ENCODE measurements around the gene TICRR. TPM values are rescaled to one million over a fixed set of nuclear protein-coding genes. Genes with fewer than 3 reads are reported as not detected.

Gene TICRR
- total and polyA plus RNA-seq, 2 of the 13 experiments (the other 11 are each of a cell fraction or from before 2014, with no cell fraction given): 4.1 to 14.3 TPM

DNA sequence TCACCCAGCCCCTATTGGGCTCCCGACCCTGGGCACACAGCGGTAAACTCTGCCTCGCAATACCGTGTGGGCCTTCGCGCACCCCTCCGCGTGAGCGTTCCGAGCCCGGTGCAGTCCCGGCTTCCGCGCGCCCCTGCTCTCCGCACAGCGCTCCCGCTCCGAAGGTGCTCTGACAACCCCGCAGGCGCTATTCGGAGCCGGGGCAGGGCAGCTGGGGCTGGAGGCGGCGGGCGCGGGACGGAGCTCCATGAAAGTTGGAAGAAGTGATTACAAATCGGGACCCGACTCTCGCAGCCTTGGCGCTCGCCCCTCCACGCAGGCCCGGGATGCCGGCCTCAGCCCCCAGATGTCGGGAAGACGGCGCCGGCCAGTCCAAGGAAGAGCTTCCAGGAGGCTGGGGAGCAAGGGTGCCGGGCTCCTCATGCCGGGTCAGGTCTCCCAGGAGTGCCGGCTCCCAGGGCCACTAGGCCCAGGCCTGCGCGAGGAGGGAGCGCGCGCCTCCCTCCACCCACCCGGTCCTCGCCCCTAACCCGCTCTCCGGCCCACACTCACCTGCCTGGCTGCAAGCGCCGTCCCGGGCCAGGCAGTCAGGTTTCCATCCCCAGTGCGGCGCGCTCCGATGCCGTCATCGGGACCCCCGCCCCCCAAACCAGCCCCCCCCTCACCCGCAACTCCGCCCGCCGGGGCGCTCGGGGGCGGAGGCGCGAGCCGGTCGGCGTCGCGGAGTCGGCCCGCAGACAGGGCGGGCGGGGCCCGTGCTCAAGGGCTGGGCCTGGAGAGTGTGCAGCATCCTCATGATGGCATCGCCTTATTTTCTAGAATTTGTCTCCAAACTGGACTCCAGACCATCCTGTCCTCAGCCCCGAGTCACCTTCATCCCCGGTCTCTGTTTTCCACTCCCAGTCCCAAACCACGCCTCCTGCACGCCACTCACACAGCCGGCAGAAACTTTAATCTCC is 79.9 kb downstream of the TICRR start, which contains the start of gene KIF7 (continued):
- TF ChIP-seq SMARCC2 (IDR thresholded peaks at IDR 0.05): no peak
- TF ChIP-seq ZNF605 (CRISPR knock-in tag; IDR thresholded peaks at IDR 0.05): peak; percentile 57; the same call in 1 of the 2 replicates
- TF ChIP-seq KDM2A (CRISPR knock-in tag; IDR thresholded peaks at IDR 0.05; ENCODE audit: borderline replicate concordance, low read depth): peak; percentile 40; the same call in 1 of the 2 replicates
- no peak for TF ChIP-seq SUZ12 (IDR thresholded peaks at IDR 0.05; ENCODE audit: low read depth, low read length)
- 0 out of 4 replicates have a peak, but pooled peaks of 1 of the 2 experiments have one; percentile 10 for TF ChIP-seq KLF16 (CRISPR knock-in tag; IDR thresholded peaks at IDR 0.05)
- 0 out of 2 replicates have a peak, but pooled peaks have one; percentile 54 for TF ChIP-seq ZNF317 (CRISPR knock-in tag; IDR thresholded peaks at IDR 0.05)
- no peak for TF ChIP-seq ZNF282 (IDR thresholded peaks at IDR 0.05; ENCODE audit: partially characterized antibody)
- TF ChIP-seq ZNF367 (CRISPR knock-in tag; IDR thresholded peaks at IDR 0.05; ENCODE audit: borderline replicate concordance): no peak
- TF ChIP-seq ATF1 (CRISPR knock-in tag; IDR thresholded peaks at IDR 0.05): peak; percentile 68; the same call in 1 of the 2 replicates
- TF ChIP-seq, protein P1, sequence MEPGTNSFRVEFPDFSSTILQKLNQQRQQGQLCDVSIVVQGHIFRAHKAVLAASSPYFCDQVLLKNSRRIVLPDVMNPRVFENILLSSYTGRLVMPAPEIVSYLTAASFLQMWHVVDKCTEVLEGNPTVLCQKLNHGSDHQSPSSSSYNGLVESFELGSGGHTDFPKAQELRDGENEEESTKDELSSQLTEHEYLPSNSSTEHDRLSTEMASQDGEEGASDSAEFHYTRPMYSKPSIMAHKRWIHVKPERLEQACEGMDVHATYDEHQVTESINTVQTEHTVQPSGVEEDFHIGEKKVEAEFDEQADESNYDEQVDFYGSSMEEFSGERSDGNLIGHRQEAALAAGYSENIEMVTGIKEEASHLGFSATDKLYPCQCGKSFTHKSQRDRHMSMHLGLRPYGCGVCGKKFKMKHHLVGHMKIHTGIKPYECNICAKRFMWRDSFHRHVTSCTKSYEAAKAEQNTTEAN (CRISPR knock-in tag; conservative IDR thresholded peaks at IDR 0.05): no peak
- TF ChIP-seq RFX3 (CRISPR knock-in tag; IDR thresholded peaks at IDR 0.05): no peak
- TF ChIP-seq ZNF33A (CRISPR knock-in tag; IDR thresholded peaks at IDR 0.05; ENCODE audit: borderline replicate concordance): no peak
- TF ChIP-seq SNAI1 (CRISPR knock-in tag; IDR thresholded peaks at IDR 0.05; ENCODE audit: borderline replicate concordance): 0 out of 2 replicates have a peak, but pooled peaks have one; percentile 44
- TF ChIP-seq ZNF333 (CRISPR knock-in tag; IDR thresholded peaks at IDR 0.05; ENCODE audit: borderline replicate concordance): 0 out of 2 replicates have a peak, but pooled peaks have one; percentile 58
- no peak for TF ChIP-seq NR2F6 (IDR thresholded peaks at IDR 0.05)
- no peak for TF ChIP-seq NR2F6 (CRISPR knock-in tag; IDR thresholded peaks at IDR 0.05)
- TF ChIP-seq, protein P2, sequence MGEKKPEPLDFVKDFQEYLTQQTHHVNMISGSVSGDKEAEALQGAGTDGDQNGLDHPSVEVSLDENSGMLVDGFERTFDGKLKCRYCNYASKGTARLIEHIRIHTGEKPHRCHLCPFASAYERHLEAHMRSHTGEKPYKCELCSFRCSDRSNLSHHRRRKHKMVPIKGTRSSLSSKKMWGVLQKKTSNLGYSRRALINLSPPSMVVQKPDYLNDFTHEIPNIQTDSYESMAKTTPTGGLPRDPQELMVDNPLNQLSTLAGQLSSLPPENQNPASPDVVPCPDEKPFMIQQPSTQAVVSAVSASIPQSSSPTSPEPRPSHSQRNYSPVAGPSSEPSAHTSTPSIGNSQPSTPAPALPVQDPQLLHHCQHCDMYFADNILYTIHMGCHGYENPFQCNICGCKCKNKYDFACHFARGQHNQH (CRISPR knock-in tag; IDR thresholded peaks at IDR 0.05): 0 out of 2 replicates have a peak, but pooled peaks have one; percentile 9
- TF ChIP-seq, protein P3, sequence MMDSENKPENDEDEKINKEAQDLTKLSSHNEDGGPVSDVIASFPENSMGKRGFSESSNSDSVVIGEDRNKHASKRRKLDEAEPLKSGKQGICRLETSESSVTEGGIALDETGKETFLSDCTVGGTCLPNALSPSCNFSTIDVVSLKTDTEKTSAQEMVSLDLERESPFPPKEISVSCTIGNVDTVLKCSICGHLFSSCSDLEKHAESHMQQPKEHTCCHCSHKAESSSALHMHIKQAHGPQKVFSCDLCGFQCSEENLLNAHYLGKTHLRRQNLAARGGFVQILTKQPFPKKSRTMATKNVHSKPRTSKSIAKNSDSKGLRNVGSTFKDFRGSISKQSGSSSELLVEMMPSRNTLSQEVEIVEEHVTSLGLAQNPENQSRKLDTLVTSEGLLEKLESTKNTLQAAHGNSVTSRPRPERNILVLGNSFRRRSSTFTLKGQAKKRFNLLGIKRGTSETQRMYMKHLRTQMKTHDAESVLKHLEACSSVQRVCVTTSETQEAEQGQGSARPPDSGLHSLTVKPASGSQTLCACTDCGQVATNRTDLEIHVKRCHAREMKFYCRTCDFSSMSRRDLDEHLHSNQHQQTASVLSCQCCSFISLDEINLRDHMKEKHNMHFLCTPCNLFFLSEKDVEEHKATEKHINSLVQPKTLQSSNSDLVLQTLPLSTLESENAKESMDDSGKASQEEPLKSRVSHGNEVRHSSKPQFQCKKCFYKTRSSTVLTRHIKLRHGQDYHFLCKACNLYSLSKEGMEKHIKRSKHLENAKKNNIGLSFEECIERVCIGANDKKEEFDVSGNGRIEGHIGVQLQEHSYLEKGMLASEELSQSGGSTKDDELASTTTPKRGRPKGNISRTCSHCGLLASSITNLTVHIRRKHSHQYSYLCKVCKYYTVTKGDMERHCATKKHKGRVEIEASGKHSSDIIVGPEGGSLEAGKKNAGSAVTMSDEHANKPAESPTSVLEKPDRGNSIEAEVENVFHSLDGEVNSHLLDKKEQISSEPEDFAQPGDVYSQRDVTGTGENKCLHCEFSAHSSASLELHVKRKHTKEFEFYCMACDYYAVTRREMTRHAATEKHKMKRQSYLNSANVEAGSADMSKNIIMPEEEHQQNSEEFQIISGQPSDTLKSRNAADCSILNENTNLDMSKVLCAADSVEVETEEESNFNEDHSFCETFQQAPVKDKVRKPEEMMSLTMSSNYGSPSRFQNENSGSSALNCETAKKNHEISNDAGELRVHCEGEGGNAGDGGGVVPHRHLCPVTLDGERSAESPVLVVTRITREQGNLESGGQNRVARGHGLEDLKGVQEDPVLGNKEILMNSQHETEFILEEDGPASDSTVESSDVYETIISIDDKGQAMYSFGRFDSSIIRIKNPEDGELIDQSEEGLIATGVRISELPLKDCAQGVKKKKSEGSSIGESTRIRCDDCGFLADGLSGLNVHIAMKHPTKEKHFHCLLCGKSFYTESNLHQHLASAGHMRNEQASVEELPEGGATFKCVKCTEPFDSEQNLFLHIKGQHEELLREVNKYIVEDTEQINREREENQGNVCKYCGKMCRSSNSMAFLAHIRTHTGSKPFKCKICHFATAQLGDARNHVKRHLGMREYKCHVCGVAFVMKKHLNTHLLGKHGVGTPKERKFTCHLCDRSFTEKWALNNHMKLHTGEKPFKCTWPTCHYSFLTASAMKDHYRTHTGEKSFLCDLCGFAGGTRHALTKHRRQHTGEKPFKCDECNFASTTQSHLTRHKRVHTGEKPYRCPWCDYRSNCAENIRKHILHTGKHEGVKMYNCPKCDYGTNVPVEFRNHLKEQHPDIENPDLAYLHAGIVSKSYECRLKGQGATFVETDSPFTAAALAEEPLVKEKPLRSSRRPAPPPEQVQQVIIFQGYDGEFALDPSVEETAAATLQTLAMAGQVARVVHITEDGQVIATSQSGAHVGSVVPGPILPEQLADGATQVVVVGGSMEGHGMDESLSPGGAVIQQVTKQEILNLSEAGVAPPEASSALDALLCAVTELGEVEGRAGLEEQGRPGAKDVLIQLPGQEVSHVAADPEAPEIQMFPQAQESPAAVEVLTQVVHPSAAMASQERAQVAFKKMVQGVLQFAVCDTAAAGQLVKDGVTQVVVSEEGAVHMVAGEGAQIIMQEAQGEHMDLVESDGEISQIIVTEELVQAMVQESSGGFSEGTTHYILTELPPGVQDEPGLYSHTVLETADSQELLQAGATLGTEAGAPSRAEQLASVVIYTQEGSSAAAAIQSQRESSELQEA (CRISPR knock-in tag; IDR thresholded peaks at IDR 0.05; ENCODE audit: not compliant biosample characterization): peak; percentile 60
- 0 out of 2 replicates have a peak, but pooled peaks have one; percentile 25 for TF ChIP-seq ZNF30 (CRISPR knock-in tag; IDR thresholded peaks at IDR 0.05)
